ENCODE data around the gene MRPS23. TPM values are rescaled to one million over a fixed set of nuclear protein-coding genes. Genes with fewer than 3 reads are reported as not detected.

MRPS23 gene
- total and polyA plus RNA-seq, 2 of the 13 experiments (the other 11 are each of a cell fraction or from before 2014, with no cell fraction given): 63.2 to 181 TPM

GRCh38 chr17:57838857-57839570 lies 10.8 kb downstream of the MRPS23 start (continued):
- TF ChIP-seq ZNF773 (CRISPR knock-in tag; IDR thresholded peaks at IDR 0.05; ENCODE audit: borderline replicate concordance) (no peak), NR1H2 (CRISPR knock-in tag; IDR thresholded peaks at IDR 0.05; ENCODE audit: borderline replicate concordance, low read depth) (no peak), ZBTB44 (CRISPR knock-in tag; IDR thresholded peaks at IDR 0.05) (no peak), SRSF4 (IDR thresholded peaks at IDR 0.05; ENCODE audit: low read depth, low read length, poor library complexity, severe bottlenecking) (no peak), ZNF746 (CRISPR knock-in tag; IDR thresholded peaks at IDR 0.05) (no peak), ZSCAN9 (CRISPR knock-in tag; IDR thresholded peaks at IDR 0.05; ENCODE audit: borderline replicate concordance) (no peak), ZNF230 (CRISPR knock-in tag; IDR thresholded peaks at IDR 0.05) (no peak), ZNF619 (CRISPR knock-in tag; IDR thresholded peaks at IDR 0.05) (no peak), ETS1 (CRISPR knock-in tag; IDR thresholded peaks at IDR 0.05) (no peak), HMGA1 (CRISPR knock-in tag; conservative IDR thresholded peaks at IDR 0.05) (no peak), HOXA9 (CRISPR knock-in tag; IDR thresholded peaks at IDR 0.05; ENCODE audit: borderline replicate concordance) (0 out of 2 replicates have a peak, but pooled peaks have one; percentile 42), ZNF710 (CRISPR knock-in tag; IDR thresholded peaks at IDR 0.05; ENCODE audit: borderline replicate concordance) (no peak), ZNF546 (CRISPR knock-in tag; conservative IDR thresholded peaks at IDR 0.05) (no peak), HOXD1 (CRISPR knock-in tag; IDR thresholded peaks at IDR 0.05) (no peak), CC2D1A (CRISPR knock-in tag; IDR thresholded peaks at IDR 0.05) (no peak), ZNF891 (CRISPR knock-in tag; IDR thresholded peaks at IDR 0.05) (no peak), MZF1 (CRISPR knock-in tag; IDR thresholded peaks at IDR 0.05; ENCODE audit: borderline replicate concordance) (no peak), ZNF543 (CRISPR knock-in tag; IDR thresholded peaks at IDR 0.05) (no peak), ZSCAN5A (CRISPR knock-in tag; IDR thresholded peaks at IDR 0.05; ENCODE audit: borderline replicate concordance) (no peak), ZNF549 (CRISPR knock-in tag; IDR thresholded peaks at IDR 0.05) (no peak), YEATS2 (CRISPR knock-in tag; IDR thresholded peaks at IDR 0.05; ENCODE audit: borderline replicate concordance) (no peak), ZNF160 (CRISPR knock-in tag; IDR thresholded peaks at IDR 0.05) (no peak), ZMAT3 (CRISPR knock-in tag; conservative IDR thresholded peaks at IDR 0.05) (0 out of 2 replicates have a peak, but pooled peaks have one; percentile 30), ATF5 (CRISPR knock-in tag; IDR thresholded peaks at IDR 0.05; ENCODE audit: low read depth) (no peak)

Measured in HepG2 (cell line).